ENCODE measurements around the gene CFAP251.
"Not testable (repeated sequence)": the region's sequence is repeated elsewhere in the genome, so short reads cannot be mapped to it uniquely, and the experiment has no call there.

CFAP251 gene

DNA sequence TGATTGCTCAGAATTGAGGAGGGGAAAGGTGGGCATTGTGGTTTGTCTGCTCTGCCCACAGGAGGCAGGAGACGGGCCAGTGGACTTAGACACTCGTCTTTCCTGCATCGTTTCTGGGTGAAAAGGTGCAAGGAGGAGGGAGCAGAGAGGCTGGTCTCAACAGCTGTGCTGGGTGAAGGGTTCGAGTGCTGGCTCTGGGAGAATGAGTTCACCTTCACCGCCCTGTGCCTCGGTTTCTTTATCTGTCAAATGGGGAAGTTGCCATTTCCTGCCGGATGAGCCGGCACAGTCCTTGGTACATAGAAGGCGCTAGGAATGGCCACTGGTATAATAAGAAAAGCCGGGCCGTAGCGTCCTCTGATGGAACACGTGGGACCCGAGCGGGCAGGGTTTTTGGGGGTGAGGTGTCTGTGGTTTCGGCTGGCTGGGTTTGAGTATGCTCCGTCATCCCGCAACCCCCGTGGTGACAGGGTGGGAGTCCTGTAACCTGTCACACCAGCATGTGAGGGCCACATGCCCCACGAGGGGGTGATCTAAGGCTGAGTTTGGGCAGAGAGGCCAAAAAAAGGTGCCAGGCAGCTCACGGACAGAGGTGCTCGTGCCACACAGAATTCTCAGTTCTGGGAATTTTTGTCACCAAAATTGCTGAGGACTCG, 110.6 kb downstream of the CFAP251 start:
- no peak for DNase-seq

DNA sequence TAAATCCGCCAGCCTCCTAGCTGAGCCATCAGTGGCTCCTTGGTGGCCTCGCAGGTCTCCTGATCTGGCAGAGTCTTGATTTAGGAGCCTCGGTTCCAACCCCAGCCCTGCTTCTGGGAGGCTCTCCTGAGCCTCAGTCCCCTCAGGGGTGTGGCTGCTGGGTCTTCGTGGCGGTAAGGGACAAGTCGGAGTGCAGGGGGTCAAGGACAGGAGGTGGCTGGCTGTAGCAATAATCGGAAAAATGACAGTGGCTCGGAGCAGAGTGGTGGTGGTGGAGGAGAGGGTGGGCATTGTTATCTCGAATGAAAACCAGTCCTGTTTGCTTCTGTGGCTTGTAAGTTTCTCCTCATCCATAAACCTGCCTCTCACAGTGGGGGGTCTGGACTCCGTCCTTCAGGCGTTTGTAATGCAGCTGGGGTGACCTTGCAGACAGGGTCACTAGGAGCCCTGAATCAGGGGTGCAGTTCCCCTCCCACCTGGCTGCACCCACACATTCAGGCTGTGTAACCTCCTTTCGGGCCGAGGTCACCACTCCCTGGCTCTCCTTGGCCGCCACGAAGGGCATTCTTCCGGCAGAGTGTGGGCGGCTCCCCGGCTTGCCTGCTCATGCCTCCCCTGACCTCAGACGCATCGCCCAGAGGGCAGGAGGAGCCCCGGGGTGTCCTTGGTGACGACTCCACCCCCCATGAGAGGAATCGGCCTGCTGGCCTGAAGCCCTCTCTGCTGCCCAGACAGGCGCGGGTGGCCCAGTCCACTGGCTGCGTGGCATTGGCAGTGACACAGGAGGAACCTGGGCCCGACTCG, 111.4 kb downstream of the CFAP251 start:
- no peak for DNase-seq

DNA sequence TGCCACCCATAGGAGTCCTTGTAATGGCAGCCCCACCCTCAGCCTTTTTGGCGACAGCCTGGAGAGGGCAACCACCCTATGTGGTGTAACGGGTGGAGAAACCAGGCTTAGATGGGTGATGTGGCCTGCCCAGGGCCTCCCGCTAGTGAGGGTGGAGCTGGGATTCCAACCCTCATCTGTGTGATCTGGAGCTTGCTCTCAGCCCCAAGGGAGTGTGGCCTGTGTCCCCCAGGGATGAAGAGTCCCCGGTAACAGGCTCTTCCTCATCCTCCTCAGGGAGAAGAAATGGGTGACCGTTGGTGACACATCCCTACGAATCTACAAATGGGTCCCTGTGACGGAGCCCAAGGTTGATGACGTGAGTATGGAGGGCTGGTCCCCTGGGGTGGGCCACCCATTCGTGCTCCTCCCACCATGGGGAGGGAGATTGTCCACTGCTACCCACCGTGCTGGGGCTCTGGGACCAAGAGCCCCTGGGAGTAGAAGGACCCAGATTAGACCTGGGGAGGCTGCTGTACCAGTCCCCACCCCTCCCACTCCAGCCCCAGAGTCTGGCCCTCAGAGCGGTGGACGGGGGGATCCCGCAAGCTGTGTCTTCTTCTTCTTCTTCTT, 112.1 kb downstream of the CFAP251 start:
- no peak for DNase-seq

DNA sequence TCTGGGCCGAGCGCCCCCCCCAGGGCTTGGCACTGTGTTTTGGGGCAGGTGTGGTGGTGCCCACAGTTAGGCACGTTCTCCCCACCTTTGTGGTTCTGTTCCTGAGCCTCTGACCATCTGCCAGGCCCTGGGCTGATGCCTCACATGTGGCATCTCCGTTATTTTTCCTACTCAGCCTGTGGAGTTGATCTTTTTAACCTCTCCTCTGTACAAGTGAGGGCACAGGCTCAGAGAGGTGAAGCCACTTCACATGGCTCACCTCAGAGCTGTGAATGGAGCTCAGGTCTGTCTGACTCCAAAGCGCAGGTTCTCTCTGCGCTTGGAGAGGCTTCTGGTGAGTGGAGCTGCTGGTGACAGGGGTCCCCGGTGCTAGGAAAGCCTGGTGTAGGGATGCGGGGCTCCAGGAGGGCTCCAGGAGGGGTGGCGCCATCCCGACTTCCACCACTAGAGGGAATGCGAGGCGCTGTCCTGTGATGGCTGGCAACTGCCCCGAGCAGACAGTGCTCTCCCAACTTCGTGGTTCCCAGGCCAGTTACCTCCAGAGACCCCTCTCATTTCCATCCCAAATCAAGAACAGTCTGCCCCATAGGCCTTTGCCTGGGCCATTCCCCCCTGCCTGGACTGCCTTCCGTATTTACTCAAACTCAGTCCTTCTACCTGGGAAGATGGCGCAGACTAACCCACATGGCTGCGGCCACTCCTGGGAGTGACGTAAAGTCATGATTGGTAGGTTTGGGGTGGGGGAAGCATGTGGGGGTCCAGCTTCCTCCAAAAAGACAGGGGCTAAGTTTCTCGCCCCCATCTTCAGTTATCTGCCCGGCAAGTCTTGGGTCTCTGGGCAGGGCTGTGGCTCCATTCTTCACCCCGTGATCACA, 113.2 kb downstream of the CFAP251 start:
- DNase-seq = no peak

DNA sequence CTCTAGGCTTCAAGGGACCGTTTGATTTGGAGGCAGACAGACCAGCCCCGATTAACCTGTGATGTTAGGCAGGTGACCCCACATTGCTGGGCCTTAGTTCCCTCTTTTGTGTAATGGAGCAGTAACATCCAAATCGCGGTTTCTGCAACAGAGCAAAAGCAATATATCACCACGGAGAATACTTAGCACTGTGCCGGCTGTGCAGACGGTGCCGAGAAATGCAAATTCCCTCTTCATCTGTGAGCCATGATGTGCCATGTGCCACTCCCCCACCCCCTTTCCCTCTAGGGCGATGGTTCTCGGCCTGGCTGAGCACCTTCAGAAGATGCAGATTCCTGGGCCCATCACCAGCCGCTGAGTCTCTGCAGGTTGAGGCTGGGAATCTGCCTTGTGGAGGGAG, 114.2 kb downstream of the CFAP251 start:
- no peak for DNase-seq

DNA sequence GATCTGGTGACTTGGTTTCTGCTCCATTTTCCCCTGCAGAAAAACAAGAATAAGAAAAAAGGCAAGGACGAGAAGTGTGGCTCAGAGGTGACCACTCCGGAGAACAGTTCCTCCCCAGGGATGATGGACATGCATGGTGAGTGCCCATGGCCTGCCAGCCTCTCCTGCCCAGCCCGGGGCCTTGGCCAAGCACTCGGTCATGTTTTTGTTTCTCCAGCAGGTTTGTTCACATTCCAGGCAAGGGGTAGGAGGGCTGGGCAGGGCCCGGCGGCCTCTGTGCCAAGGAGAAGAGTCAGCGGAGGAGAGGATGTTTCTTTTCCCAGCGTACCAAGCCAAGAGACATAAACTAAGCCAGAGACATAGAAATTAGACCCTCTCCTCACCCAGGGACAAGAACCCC, 116.9 kb downstream of the CFAP251 start:
- no peak for DNase-seq

DNA sequence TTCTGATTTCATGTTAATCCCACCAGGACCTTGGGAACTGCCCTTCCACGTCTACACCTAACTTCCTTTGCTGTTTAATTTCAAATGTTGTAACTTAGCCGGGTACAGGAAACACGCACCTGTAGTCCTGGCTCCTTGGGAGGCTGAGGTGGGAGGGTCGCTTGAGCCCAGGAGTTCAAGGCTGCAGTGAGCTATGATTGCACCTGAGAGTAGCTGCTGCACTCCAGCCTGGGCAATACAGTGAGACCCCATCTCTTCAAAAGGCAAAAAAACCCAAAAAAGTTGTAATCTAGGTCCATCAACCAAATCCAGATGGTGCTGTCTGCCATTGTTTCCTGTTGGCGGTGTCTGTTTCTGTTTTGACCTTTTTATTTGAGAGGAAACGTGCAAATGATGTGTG, 117.8 kb downstream of the CFAP251 start:
- no peak for DNase-seq

DNA sequence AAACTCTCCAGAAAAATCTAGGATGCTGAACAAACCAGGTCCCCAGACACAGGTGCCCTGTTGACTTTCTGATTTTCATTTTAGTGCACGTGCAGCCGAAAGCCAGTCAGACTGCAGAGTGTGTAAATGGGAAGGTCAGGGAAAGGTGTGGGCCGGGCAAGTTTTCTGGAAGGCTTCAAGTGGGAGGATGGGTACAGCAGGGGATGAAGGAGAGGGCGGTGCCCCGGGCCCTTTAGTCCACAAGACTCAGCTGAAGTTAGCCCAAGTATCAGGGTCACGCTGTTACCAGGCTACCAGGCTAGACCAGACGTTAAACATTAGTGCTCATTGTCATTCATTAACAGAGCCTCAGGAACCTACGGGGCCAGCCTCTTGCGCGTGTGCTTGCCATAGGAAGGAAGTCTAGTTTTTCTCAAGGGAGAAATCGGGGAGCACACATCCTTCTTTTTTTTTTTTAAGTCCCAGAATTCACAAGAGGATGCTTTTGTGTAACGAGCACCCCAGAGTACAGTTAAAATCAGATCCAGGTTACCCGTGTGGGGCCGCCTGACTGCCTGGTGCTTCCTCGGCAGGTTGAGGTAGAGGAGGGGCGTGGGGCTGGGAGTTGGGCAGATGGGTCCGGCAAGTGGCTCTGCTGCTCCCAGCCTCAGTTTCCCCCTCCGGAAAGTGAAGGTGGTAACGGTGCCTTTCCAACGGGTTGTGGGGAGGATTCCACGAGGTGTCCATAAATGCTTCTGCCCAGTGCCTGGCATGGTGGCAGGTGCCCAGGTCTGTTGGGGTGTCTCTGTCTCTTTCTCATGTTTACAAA, 122.4 kb downstream of the CFAP251 start:
- no peak for DNase-seq

DNA sequence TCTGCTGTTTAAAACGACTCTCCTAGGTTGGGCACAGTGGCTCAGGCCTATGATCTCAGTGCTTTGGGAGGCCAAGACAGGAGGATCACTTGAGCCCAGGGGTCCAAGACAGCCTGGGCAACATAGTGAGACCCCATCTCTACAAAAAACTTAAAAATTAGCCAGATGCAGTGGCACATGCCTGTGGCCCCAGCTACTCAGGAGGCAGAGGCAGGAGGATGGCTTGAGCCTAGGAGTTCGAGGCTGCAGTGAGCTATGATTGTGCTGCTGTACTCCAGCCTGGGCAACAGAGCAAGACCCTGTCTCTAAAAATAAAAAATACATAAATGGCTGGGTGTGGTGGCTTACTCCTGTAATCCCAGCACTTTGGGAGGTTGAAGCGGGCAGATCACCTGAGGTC, 123.1 kb downstream of the CFAP251 start:
- not testable (repeated sequence) for DNase-seq

DNA sequence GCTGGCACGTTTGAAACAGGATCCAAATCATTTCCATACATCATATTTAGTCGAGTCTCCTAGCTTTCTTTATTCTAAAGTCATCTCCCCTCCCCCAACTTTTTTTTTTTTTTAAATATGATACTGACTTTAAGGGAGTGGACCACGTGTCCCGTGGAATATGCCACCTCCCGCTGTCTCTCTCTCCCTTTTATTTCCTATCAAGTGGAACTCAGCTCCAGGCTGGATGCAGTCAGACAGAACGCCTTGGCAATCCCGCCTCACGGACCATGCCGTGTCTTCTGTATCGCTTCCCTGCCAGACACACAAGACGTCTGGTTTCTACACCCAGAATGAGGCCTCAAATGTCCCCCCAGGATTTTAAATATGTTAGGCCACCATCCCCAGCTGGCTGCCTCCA, 124.5 kb downstream of the CFAP251 start:
- DNase-seq = no peak

DNA sequence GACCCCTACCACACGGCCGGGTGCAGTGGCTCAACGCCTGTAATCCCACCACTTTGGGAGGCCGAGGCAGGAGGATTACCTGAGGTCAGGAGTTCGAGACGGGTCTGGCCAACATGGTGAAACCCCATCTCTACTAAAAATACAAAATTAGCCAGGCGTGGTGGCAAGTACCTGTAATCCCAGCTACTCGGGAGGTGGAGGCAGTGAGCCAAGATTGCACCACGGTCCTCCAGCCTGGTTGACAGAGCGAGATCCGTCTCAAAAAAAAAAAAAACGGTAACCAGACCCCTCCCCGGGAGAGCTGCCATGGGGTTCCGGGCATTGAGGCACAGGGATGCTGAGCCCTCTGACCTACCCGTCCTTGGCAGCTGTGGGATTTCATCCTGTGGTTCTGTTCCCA, 125.1 kb downstream of the CFAP251 start:
- no peak for DNase-seq

DNA sequence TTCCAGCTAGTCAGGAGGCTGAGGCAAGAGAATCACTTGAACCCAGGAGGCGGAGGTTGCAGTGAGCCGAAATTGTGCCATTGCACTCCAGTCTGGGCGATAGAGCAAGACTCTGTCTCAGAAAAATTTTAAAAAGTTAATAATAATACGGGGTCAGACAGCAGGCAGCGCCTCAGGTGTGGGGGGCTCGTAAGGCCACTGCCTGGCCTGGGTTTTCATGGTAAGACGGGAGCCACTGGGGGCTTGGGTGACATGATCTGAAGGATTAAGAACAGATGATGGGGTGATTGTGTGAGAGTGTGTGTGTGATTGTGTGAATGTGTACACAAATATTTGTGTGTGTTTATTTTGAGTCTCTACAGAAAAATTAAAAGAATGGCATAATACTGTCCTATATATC, 126.9 kb downstream of the CFAP251 start:
- no peak for DNase-seq

DNA sequence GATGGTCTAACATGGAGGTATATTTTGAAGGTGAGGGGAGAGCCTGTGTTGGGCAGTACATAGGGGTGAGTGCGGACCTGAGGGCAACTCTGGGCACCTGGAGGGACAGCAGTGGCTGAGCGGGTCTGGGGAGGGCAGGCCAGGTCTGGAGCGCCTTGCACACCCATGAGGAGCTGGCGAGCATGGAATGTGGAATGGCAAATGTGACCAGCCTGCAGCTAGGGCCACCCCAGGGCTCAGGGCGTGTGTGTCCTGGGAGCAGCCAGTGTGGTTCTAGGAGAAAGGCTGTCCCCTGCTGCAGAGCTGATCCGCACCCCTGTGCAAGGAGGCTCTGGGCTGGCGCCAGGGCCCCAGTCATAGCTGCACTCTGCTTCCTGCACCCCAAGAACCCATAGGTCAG, 127.8 kb downstream of the CFAP251 start:
- DNase-seq = no peak

DNA sequence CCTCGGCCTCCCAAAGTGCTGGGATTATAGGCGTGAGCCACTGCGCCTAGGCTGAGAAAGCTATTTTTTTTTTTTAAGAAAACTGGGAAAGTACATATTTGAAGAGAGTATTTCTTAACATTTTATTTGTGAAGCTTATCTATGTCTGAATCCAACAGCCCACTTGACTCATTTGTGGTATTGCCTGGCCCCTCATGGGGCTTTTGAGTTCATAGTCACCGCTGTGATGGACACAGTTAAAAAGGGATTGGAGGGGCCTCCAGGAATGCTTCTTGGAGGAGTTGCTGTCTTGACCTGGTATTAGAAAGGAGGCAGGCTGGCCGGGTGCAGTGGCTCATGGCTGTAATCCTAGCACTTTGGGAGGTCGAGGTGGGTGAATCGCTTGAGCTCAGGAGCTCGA, 129.8 kb downstream of the CFAP251 start:
- DNase-seq = no peak

DNA sequence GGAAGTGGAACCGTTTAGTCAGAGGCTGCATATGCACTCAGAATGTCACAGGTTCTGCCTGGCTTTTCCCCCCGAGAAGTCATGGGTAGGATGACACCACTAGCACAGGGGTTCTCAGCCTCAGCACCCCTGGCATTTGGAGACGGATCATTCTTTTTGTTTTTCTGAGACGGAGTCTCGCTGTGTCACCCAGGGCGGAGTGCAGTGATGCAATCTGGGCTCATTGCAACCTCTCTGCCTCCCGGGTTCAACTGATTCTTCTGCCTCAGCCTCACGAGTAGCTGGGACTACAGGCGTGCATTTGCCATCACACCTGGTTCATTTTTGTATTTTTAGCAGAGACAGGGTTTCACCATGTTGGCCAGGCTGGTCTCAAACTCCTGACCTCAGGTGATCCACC, 131.4 kb downstream of the CFAP251 start:
- DNase-seq = no peak

DNA sequence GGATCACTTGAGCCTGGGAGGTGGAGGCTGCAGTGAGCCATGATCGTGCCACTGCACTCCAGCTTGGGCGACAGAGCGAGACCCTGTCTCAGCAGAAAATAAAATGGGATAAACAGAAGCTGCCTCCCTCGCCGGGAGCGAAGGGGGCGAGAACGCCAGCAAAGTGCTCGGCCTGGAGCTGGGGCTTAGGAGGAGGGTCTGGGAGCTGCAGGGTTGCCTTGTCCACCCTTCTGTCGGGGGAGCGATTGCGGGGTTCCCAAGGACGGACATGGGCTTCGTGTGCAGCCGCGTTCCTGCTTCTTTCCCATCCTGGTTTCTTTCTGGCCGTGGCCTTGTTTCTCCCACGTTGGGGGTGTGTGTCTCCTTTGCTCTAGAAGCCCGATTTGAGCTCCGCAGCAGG, 132.3 kb downstream of the CFAP251 start:
- no peak for DNase-seq

DNA sequence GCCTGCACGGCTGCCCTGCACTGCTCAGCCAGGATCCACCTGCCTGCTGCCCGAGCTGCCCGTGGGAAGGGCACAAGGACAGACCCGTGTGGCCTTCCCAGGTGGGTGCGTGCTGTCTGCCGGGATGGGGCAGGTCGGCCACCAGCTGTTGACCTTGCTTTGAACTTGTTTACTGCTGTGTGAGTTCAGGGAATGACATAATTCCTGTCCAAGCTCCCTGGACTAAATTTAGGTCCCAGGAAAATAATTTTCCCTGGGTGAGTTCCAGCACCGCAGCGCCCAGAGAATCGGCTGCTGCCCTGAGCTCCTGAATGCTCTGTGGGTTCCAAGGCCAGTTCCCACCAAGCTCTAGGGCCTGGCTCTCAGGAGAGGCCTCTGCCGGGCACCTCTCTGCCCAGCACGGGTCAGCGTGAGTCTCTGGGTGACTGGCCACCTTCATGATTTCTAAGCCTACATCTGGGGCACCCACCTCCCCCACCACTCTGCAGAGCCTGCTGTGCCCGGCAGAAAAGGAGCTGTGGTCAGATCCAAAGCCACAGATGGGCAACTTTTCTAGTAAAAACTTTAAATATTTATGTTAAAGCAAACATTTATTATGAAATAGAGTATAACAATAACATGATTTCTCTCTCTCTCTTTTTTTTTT, 133.0 kb downstream of the CFAP251 start:
- no peak for DNase-seq

DNA sequence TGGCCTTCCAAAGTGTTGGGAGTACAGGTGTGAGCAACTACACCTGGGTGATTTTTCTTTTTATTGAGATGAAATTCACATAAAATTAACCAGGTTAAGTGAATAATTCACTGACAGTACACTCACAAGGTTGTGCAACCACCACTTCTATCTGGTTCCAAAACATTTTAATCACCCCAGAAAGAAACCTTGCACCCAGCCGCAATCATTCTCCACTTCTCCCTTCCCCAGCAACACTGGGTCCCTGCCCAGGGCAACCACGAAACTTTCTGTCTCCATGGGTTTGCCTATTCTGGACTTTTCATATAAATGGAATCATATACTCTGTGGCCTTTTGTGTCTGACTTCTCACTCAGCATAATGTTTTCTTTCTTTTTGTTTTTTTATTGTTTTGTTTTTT, 133.9 kb downstream of the CFAP251 start:
- DNase-seq = no peak

All from NCI-H2029 (cell line).